Aortic smooth muscle cell (primary cell): ENCODE results near the gene DYRK2. TPM values are rescaled to one million over a fixed set of nuclear protein-coding genes. Genes with fewer than 3 reads are reported as not detected.

Experiments used
- total RNA-seq: library from RNA; depleted of rRNA; stranded (reverse); fragments of >200 nt; gene quantifications from 2 replicates; pipeline ENCODE4 v1.2.3, GENCODE V29; 2014

The DYRK2 gene
- total RNA-seq, result 34.7 and 38.1 TPM in 2 replicates

DNA sequence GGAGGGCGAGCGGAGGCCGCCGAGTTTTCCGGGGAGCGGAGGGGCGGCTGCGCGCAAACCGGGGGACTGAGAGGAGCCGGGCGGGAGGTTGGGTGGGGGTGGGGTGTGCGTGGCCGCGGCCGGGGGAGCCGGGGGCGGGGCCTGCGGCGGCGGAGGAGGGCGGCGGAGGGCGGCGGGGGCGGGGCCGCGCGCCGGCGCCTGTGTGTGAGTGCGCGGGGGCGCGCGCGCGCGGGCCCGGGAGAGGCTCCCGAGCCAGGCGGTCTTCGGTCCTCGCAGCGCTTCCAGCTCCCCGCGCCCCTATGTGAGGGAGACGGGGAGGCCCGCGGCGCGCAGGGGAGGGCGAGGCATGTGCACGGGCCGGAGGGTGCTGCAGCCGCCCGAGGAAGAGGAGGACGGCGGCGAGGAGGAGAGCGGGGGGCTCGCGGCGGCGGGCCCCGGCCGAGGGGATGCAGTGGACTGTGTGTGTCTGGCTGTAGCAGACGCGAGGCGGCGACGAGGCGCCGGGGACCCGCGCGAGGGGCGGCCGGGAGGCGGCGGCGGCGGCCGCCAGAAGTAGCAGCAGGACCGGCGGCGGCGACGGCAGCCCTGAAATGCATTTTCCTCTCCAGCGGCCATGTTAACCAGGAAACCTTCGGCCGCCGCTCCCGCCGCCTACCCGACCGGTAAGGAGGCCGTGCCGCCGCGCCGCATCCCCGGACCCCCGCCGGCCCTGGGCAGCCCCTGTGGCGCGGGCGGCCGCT lies at the start of gene DYRK2:
Gene DYRK2 (plus strand): TSS at position 225 of the 740 bp plus-strand sequence. CDS start 389 bp downstream, at position 614.

